Spleen (tissue), 7 donors: Measurements from ENCODE around the gene SMIM5.

ENCODE experiments used
- POLR2A ChIP-seq, 3 donors: fragments of 450-650 bp; IDR thresholded peaks; one replicate each; pipeline ENCODE4 v1.5.1; 2017; ENCODE audit warnings: antibody characterized with exemption in 3 of 3, mild to moderate bottlenecking in 1 of 3
- POLR2AphosphoS5 ChIP-seq, 3 donors: sonication (generic); formaldehyde crosslinking; IDR thresholded peaks; one replicate each; pipeline ENCODE4 v1.5.1; 2017; ENCODE audit warnings: antibody characterized with exemption in 3 of 3
- TF ChIP-seq, protein P1 (sequence below), 11 experiments: fragments of 200-600 bp in 7 of 11; fragments of 450-650 bp in 4 of 11; sonication (generic) in 4 of 11; IDR thresholded peaks in 8 of 11; conservative IDR thresholded peaks in 3 of 11; 1 replicate in 7 of 11; 2 replicates in 4 of 11; pipeline versions ENCODE4 v1.4.0 to v1.8.0; 2016 to 2021; ENCODE audit warnings: antibody characterized with exemption in 11 of 11, inconsistent platforms in 4 of 11, mild to moderate bottlenecking in 1 of 11
- donor health status: DM: no; HTN: no; CAD: no; lungs with moderate emphysema.
- donor health status: DM: no; HTN: no; CAD: no.
- donor health status: DM: no; HTN: no; CAD: no.

DNA sequence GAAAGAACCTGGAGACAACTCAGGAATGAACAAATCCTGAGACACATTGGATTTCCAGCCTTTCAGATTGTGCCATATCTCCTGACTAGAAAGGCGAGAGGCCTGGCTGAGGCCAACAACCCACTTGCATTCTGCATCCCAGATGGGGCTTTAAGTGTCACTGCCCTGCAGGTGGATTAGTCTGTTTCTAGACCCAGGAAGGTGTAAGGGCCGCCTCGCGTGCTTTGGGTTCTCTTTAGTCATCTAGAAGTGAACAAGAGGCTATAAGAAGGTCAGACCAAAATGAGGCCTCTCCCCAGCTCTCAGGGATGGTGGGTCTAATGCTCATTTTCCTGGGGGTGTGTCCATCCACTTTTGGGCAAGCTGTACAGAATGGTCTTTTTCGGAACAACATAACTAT, 38.8 kb downstream of the SMIM5 start:
- TF ChIP-seq, protein P1, sequence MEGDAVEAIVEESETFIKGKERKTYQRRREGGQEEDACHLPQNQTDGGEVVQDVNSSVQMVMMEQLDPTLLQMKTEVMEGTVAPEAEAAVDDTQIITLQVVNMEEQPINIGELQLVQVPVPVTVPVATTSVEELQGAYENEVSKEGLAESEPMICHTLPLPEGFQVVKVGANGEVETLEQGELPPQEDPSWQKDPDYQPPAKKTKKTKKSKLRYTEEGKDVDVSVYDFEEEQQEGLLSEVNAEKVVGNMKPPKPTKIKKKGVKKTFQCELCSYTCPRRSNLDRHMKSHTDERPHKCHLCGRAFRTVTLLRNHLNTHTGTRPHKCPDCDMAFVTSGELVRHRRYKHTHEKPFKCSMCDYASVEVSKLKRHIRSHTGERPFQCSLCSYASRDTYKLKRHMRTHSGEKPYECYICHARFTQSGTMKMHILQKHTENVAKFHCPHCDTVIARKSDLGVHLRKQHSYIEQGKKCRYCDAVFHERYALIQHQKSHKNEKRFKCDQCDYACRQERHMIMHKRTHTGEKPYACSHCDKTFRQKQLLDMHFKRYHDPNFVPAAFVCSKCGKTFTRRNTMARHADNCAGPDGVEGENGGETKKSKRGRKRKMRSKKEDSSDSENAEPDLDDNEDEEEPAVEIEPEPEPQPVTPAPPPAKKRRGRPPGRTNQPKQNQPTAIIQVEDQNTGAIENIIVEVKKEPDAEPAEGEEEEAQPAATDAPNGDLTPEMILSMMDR (IDR thresholded peaks at IDR 0.05 in 8 of 11, conservative IDR thresholded peaks at IDR 0.05 in 3 of 11): no peak
- TF ChIP-seq POLR2A (IDR thresholded peaks at IDR 0.05): no peak
- no peak for TF ChIP-seq POLR2AphosphoS5 (IDR thresholded peaks at IDR 0.05)
